ENCODE data around the gene GGCX. TPM values are rescaled to one million over a fixed set of nuclear protein-coding genes. Genes with fewer than 3 reads are reported as not detected.
A peak's percentile ranks its signal among the peaks of the same experiment; 100 is the strongest.

GGCX gene
- total and polyA plus RNA-seq, 2 of the 13 experiments (the other 11 are each of a cell fraction or from before 2014, with no cell fraction given) = 72.5 to 103 TPM

DNA sequence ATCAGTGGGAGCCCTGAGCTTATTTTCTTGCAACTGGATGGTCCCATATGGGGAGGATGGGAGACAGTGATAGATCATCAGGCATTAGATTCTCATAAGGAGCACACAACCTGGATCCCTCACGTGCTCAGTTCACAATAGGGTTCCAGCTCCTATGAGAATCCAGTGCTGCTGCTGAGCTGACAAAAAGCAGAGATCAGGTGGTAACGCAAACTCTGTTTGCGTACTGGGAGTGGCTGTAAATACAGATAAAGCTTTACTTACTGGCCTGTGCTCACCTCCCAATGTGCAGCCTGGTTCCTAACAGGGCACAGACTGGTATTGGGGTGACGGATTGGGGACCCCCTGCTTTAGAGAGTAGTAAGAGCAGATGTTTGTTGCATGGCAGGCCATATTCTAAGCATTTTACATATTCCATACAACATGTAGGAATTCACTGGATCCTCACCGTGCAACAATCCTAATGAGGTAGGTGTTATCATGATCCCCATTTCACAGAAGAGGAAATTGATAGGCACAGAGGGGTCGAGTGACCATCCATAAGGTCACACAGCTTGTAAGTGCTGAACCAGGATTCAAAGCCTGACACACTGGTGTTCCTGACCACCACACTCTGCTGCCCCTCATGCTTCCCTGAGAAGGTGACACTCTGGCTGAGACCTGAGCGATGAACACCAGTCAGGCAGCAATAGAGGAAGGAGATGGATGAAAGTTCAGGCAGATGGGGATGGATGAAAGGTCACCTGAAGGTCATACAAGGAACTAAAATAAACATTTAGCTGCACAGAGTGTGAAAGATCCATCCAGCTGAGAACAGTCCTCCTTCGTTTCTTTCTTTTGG lies 38.0 kb downstream of the GGCX start (continued):
- TF ChIP-seq ZMYM4 (CRISPR knock-in tag; IDR thresholded peaks at IDR 0.05) = 0 out of 2 replicates have a peak, but pooled peaks have one; percentile 32
- TF ChIP-seq TBX2 (CRISPR knock-in tag; IDR thresholded peaks at IDR 0.05; ENCODE audit: borderline replicate concordance) = 0 out of 2 replicates have a peak, but pooled peaks have one; percentile 15
- TF ChIP-seq PCBP1 (IDR thresholded peaks at IDR 0.05; ENCODE audit: borderline replicate concordance, low read depth, low read length) = no peak
- no peak for TF ChIP-seq TBL1XR1 (IDR thresholded peaks at IDR 0.05; ENCODE audit: borderline replicate concordance, low read length, partially characterized antibody)
- TF ChIP-seq ZNF33A (CRISPR knock-in tag; IDR thresholded peaks at IDR 0.05; ENCODE audit: borderline replicate concordance) = no peak
- TF ChIP-seq, protein P1, sequence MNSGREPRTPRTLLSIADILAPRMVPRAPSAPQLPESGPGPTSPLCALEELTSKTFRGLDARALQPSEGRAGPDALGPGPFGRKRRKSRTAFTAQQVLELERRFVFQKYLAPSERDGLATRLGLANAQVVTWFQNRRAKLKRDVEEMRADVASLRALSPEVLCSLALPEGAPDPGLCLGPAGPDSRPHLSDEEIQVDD (CRISPR knock-in tag; IDR thresholded peaks at IDR 0.05; ENCODE audit: borderline replicate concordance) = no peak
- TF ChIP-seq CBFB (CRISPR knock-in tag; IDR thresholded peaks at IDR 0.05) = no peak
- no peak for TF ChIP-seq ZNF773 (CRISPR knock-in tag; IDR thresholded peaks at IDR 0.05; ENCODE audit: borderline replicate concordance)
- TF ChIP-seq, protein P2, sequence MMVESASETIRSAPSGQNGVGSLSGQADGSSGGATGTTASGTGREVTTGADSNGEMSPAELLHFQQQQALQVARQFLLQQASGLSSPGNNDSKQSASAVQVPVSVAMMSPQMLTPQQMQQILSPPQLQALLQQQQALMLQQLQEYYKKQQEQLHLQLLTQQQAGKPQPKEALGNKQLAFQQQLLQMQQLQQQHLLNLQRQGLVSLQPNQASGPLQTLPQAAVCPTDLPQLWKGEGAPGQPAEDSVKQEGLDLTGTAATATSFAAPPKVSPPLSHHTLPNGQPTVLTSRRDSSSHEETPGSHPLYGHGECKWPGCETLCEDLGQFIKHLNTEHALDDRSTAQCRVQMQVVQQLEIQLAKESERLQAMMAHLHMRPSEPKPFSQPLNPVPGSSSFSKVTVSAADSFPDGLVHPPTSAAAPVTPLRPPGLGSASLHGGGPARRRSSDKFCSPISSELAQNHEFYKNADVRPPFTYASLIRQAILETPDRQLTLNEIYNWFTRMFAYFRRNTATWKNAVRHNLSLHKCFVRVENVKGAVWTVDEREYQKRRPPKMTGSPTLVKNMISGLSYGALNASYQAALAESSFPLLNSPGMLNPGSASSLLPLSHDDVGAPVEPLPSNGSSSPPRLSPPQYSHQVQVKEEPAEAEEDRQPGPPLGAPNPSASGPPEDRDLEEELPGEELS (CRISPR knock-in tag; IDR thresholded peaks at IDR 0.05) = 0 out of 2 replicates have a peak, but pooled peaks have one; percentile 32
- TF ChIP-seq ZNF7 (CRISPR knock-in tag; IDR thresholded peaks at IDR 0.05) = no peak
- 0 out of 2 replicates have a peak, but pooled peaks have one; percentile 12 for TF ChIP-seq SOX5 (CRISPR knock-in tag; IDR thresholded peaks at IDR 0.05; ENCODE audit: borderline replicate concordance)
- TF ChIP-seq ZNF768 (CRISPR knock-in tag; IDR thresholded peaks at IDR 0.05) = peak; percentile 85
- TF ChIP-seq MTA1 (CRISPR knock-in tag; IDR thresholded peaks at IDR 0.05; ENCODE audit: borderline replicate concordance) = no peak
- peak; percentile 58; the same call in 1 of the 2 replicates for TF ChIP-seq BHLHE40 (IDR thresholded peaks at IDR 0.05; ENCODE audit: low read length)
- TF ChIP-seq ZNF17 (CRISPR knock-in tag; IDR thresholded peaks at IDR 0.05) = no peak
- no peak for TF ChIP-seq ZNF841 (CRISPR knock-in tag; IDR thresholded peaks at IDR 0.05; ENCODE audit: borderline replicate concordance)
- no peak for TF ChIP-seq ZNF224 (CRISPR knock-in tag; IDR thresholded peaks at IDR 0.05)
- TF ChIP-seq ESRRA (CRISPR knock-in tag; IDR thresholded peaks at IDR 0.05; ENCODE audit: low read depth) = peak; percentile 67
- TF ChIP-seq MED13 (CRISPR knock-in tag; IDR thresholded peaks at IDR 0.05) = no peak
- TF ChIP-seq U2AF1 (optimal IDR thresholded peaks at IDR 0.05; ENCODE audit: low read depth, low read length) = no peak
- TF ChIP-seq FOXK2 (IDR thresholded peaks at IDR 0.05) = no peak
- TF ChIP-seq ZNF567 (CRISPR knock-in tag; IDR thresholded peaks at IDR 0.05; ENCODE audit: borderline replicate concordance) = no peak
- TF ChIP-seq RARA (CRISPR knock-in tag; IDR thresholded peaks at IDR 0.05) = peak; percentile 54; the same call in 1 of the 2 replicates
- TF ChIP-seq ZNF350 (CRISPR knock-in tag; IDR thresholded peaks at IDR 0.05; ENCODE audit: borderline replicate concordance, low read depth) = no peak
- TF ChIP-seq SP140L (CRISPR knock-in tag; IDR thresholded peaks at IDR 0.05; ENCODE audit: borderline replicate concordance) = no peak
- peak; percentile 63 to 74 for TF ChIP-seq MAFK (conservative IDR thresholded peaks at IDR 0.05 in 1 of 2, IDR thresholded peaks at IDR 0.05 in 1 of 2; ENCODE audit: low read length in 2 of 2)

All from HepG2 (cell line).